Parathyroid adenoma (tissue), 2 donors: ENCODE results near the gene SPRY4.

Experiments
- H2AFZ ChIP-seq: fragments of 300-600 bp; sonication (generic); one replicate; pipeline ENCODE4 v1.7.0; 2017; ENCODE audit warnings: antibody characterized with exemption, mild to moderate bottlenecking
- H3K27ac ChIP-seq: fragments of 300-600 bp; sonication (generic); one replicate; pipeline ENCODE4 v1.7.0; 2017
- H3K27me3 ChIP-seq: fragments of 300-600 bp; sonication (generic); one replicate; pipeline ENCODE4 v1.7.0; 2017; ENCODE audit warnings: low read length; ENCODE audit not compliant: control insufficient read depth, insufficient read depth
- H3K36me3 ChIP-seq: fragments of 300-600 bp; sonication (generic); one replicate; pipeline ENCODE4 v1.7.0; 2017; ENCODE audit warnings: low read length; ENCODE audit not compliant: control insufficient read depth, insufficient read depth
- H3K4me1 ChIP-seq: fragments of 300-600 bp; sonication (generic); one replicate; pipeline ENCODE4 v1.7.0; 2017; ENCODE audit warnings: control low read depth
- H3K4me2 ChIP-seq: fragments of 300-600 bp; sonication (generic); one replicate; pipeline ENCODE4 v1.7.0; 2017; ENCODE audit warnings: low read length
- H3K4me3 ChIP-seq: fragments of 300-600 bp; sonication (generic); one replicate; pipeline ENCODE4 v1.7.0; 2017; ENCODE audit warnings: low read depth, low read length
- H3K79me2 ChIP-seq: fragments of 300-600 bp; sonication (generic); one replicate; pipeline ENCODE4 v1.7.0; 2017; ENCODE audit warnings: control low read depth
- H3K9ac ChIP-seq: fragments of 300-600 bp; sonication (generic); one replicate; pipeline ENCODE4 v1.7.0; 2017; ENCODE audit warnings: mild to moderate bottlenecking
- H3K9me3 ChIP-seq: fragments of 300-600 bp; sonication (generic); one replicate; pipeline ENCODE4 v1.7.0; 2017; ENCODE audit warnings: low read length; ENCODE audit not compliant: control insufficient read depth
- CTCF ChIP-seq: fragments of 300-600 bp; sonication (generic); IDR thresholded peaks from one replicate; pipeline ENCODE4 v1.7.0; 2017; ENCODE audit warnings: antibody characterized with exemption, mild to moderate bottlenecking
- donor health status: primary hyperparathyroidism.

The SPRY4 gene

GRCh38 chr5:142287973-142288313 is 36.9 kb downstream of the SPRY4 start:
- peak overlapping the region; percentile 11 for H3K27ac ChIP-seq
- no peaks in the 10 kb centered on the region for H3K27me3 ChIP-seq
- no peaks in the 10 kb centered on the region for H3K79me2 ChIP-seq
- no peaks in the 10 kb centered on the region for H3K4me1 ChIP-seq
- no peak overlapping the region for H3K4me3 ChIP-seq
- H3K36me3 ChIP-seq = no peaks in the 10 kb centered on the region
- H2AFZ ChIP-seq = no peak overlapping the region
- no peak for TF ChIP-seq CTCF
- no peak overlapping the region for H3K9ac ChIP-seq
- H3K9me3 ChIP-seq = no peaks in the 10 kb centered on the region
- H3K4me2 ChIP-seq = no peak overlapping the region

GRCh38 chr5:142287096-142287972 is 37.5 kb downstream of the SPRY4 start:
- TF ChIP-seq CTCF = no peak
- H3K4me1 ChIP-seq = no peaks in the 10 kb centered on the region
- peak overlapping the region; percentile 17 for H2AFZ ChIP-seq
- H3K4me3 ChIP-seq = no peak overlapping the region
- H3K4me2 ChIP-seq = no peak overlapping the region
- peak overlapping the region; percentile 11 for H3K27ac ChIP-seq
- H3K36me3 ChIP-seq = no peaks in the 10 kb centered on the region
- H3K79me2 ChIP-seq = no peaks in the 10 kb centered on the region
- H3K9ac ChIP-seq = no peak overlapping the region
- no peaks in the 10 kb centered on the region for H3K27me3 ChIP-seq
- H3K9me3 ChIP-seq = no peaks in the 10 kb centered on the region

- H2AFZ ChIP-seq = no peak overlapping the region
- no peaks in the 10 kb centered on the region for H3K27me3 ChIP-seq
- no peaks in the 10 kb centered on the region for H3K9me3 ChIP-seq
- no peaks in the 10 kb centered on the region for H3K79me2 ChIP-seq
- no peaks in the 10 kb centered on the region for H3K36me3 ChIP-seq
- no peak overlapping the region for H3K4me3 ChIP-seq
- H3K4me1 ChIP-seq = no peaks in the 10 kb centered on the region
- no peak overlapping the region for H3K4me2 ChIP-seq
- no peak overlapping the region for H3K9ac ChIP-seq
- TF ChIP-seq CTCF = no peak
- H3K27ac ChIP-seq = no peak overlapping the region
Measured at GRCh38 chr5:142286111-142286510, 38.7 kb downstream of the SPRY4 start.

GRCh38 chr5:142283304-142283703 is 41.5 kb downstream of the SPRY4 start:
- Histone ChIP-seq H3K9me3 (no peaks in the 10 kb centered on the region), H3K36me3 (no peaks in the 10 kb centered on the region), H3K4me2 (no peak overlapping the region), H3K4me3 (no peak overlapping the region), H3K79me2 (no peaks in the 10 kb centered on the region), H3K27me3 (no peaks in the 10 kb centered on the region), H3K9ac (no peak overlapping the region), H3K27ac (no peak overlapping the region), H3K4me1 (no peaks in the 10 kb centered on the region), H2AFZ (no peak overlapping the region)
- TF ChIP-seq CTCF = no peak

- Histone ChIP-seq H3K4me1 (no peaks in the 10 kb centered on the region), H3K4me2 (no peak overlapping the region), H2AFZ (no peak overlapping the region), H3K9ac (no peak overlapping the region), H3K27ac (no peak overlapping the region), H3K4me3 (no peak overlapping the region), H3K27me3 (no peaks in the 10 kb centered on the region), H3K79me2 (no peaks in the 10 kb centered on the region), H3K36me3 (no peaks in the 10 kb centered on the region), H3K9me3 (no peaks in the 10 kb centered on the region)
- no peak for TF ChIP-seq CTCF
Measured at GRCh38 chr5:142281966-142282365, 42.9 kb downstream of the SPRY4 start.
